ENCODE measurements around the gene MPPED1. TPM values are rescaled to one million over a fixed set of nuclear protein-coding genes. Genes with fewer than 3 reads are reported as not detected.

MPPED1 gene
- polyA plus RNA-seq, 5 donors: 0.25 to 0.46 (median 0.46) TPM

DNA sequence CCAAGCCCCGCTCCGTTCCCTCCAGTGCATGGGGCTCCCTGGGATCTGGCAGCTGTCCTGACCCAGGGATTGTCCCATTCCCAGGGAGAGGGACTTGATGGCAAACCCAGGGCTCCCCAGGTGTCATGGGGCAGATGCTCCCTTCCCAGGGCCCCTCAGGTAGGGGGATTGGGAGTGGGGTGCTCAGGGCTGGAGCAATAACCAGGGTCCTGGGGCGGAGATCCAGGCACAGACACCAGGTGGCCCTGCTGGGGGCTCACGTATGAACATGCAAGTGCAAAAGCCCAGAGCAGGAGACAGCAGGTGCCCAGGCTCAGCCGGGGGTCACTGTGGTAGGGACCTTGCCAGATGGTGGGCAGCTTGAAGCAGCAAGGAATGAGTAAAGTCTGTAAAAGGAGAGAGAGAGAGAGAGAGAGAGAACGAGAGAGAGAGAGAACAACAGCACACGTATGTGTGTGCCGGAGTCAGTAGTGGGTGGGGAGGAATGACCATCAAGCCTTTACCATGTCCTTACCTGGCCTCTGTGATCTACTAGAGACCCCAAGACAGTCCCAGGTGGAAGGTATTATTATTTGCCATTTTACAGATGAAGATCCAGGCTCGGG lies 19.3 kb upstream of the MPPED1 start:
- no peak for DNase-seq

DNA sequence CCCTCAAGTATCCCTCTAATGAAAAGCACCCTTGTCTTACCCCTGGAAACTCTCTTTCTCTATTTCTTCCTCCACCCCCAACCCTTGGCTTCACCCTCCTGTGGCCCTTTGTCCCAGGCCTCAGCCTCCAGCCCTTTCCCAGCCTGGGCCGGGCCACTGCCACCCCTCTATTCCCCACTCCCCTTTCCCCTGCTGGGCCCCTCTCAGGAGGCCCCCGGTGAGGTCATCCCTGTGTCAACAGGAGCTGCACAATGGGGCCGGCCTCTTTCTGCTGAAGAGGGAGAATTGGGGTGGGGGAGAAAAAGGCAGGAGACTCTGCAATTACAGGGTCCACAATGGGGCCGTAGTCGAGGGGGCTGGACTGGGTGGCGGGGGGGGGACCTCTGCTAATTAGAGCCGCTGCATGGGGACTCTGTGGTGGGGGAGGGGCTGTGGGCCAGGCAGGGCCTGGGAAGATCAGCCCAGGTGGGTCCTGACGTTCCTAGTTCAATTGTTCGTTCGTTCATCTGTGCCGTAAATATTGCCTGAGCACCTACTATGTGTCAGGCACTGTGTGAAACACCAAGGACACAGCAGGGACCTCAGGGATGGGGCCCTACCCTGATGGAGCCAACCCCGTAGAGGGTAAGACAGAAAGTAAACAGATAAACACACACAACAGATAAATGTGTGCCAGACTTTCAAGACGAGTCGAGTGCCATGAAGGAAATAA lies 18.5 kb upstream of the MPPED1 start:
- peak in 1 of 2 donors; percentile 23 for DNase-seq

DNA sequence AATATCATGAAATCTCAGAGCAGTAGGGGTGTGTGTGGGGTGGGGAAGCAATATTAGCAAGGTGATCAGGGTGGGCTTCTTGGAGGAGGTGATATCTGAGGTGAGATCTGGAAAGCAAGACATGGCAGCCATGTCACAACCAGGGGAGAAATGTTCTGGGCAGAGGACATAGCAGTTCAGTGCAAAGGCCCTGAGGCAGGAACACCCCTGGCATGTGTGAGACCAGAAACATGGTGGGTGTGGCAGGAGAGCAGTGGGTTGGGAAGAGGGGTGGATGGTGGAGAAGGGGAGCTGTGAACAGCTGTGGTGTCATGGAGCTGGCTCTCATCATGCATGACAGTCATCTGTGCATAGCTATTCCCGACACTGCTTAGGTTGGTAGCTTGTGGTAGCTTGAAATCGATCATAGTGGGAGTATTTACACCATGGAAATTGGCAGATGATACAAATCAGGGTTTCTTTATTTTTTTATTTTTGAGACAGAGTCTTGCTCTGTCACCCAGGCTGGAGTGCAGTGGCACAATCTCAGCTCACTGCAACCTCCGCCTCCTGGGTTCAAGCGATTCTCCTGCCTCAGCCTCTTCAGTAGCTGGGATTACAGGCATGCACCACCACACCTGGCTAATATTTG lies 17.9 kb upstream of the MPPED1 start:
- no peak for DNase-seq

DNA sequence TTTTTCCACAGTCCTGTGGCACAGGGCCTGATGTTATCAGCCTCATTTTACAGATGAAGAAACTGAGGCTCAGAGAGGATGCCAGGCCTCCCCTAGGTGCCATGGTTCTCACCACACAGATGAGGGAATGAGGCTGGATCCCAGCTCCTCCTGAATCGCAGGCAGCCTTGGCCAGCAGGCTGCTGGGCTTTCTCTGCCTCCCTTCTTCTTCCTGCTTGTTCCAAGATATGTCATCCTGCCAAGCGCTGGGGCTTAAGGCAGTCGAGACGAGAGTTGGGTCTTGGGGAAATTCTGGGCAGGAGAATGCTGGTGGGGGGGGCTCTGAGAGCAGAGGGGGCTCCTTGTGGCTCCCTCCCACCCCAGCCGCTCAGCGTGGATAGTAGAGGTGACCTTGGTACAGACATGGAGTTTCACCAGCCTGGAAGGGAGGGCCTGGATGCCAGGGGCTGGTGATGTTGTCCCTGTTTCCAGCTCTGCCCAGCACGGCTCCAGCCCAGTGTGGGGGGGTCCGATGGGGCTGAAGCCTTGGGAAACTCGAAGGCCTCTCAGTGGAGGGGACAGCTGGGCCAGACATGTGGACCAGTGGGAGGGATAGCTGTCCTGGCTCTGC lies 16.6 kb upstream of the MPPED1 start:
- no peak for DNase-seq

DNA sequence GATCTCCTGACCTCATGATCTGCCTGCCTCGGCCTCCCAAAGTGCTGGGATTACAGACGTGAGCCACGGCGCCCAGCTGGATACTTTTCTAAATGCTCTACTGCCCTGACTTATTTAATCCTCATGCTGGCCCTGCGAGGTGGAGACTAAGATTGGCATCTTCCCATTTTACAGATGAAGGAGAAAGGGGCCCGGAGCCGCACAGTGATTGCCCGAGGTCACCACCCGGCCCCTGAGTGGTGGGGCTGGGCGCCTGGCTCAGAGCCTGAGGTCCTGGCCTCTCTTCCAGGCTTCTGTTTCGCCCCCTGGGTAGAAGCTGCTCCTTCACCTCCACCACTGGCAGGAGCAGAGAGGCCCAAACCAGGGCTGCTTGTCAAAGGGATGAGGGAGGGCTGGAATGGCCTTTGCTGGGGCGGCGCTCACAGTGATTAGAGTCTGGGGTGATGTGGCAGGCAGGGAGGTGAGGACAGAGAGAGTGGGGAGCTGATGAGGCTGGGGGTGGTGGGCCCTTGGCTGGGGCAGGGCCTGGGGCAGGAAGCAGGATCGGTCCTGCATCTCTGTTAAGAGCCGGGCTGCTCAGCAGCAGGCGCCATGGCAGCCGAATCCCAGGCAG lies 15.4 kb upstream of the MPPED1 start:
- DNase-seq: no peak

DNA sequence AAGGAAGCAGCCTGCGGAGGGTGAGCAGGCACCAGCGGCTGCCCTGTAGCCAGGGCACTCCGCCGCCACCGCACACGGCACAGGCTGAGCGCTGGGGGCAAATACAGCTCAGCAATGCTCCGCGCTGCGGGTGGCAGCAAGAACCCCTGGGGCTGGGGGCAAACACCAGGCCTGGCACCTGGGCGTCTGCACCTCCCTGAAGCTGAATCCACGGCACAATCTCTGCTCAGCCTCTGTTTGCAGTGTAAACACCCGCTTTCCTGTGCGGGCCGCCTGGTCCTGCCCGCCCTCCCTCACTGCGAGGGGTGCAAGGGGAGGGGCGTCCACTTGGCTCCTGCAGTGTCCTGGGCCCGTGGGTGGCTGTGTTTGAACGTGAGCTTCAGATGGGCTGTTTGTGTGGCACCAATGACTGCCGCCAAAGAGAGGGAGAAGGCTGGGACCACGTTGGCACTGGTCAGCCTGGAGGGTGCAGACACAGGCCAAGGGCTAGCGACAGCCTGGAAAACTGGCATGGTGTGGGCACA lies 14.8 kb upstream of the MPPED1 start:
- DNase-seq: no peak

DNA sequence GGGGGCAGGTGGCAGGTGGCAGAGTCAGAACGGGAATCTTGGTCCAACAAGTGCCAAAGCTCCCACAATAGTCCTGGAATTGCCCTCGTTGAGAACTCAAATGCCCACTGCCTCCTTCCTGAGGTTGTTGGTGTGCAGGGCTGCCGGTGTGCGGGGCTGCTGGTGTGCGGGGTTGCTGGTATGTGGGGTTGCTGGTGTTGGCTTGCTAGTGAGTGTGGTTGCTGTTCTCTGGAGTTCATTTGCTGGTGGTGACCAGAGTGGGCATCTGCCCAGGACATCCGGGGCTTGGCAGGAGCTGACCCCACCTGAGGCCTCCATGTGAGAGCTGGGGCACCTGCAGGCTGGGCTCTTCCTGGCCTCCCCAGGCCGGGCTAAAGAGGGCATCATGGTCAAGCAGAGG lies 14.0 kb upstream of the MPPED1 start:
- no peak for DNase-seq

DNA sequence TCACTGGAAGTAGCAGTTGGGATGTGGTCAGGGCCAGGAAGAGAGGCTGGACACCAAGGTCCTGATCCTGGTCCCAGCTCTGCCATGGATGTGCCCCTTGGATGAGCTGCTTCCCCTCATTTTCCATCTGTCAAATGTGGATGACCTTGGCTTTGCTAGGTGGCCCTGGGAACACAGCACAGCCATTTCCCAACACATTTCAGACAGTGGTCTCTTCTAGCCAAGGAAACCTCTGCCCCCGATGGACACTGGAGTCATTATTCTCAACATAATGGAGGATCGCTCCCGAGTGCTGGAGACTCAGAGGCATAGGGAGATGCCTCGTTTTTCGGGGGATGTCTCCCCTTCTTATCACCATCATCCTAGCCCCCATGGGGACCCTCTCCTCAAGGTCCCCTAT lies 13.6 kb upstream of the MPPED1 start:
- no peak for DNase-seq

DNA sequence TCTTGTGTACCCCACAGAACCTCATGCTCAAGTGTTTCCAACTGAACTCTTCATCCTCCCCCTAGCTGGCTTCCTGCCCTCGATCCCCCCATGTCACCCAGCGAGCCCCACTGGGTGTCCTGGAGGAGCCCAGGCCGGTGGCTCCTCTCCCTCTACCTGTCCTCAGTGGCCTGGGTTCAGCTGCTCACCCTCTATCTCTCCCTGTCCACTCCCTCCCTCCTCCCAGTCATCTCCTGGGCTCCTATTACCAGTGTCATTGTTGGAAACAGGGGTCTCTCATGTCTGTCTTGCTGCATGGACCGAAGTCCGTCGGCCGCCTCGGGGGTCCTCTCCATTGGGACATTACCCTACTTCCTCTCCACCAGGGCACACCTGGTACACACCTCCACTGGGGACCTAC lies 12.9 kb upstream of the MPPED1 start:
- DNase-seq: no peak

DNA sequence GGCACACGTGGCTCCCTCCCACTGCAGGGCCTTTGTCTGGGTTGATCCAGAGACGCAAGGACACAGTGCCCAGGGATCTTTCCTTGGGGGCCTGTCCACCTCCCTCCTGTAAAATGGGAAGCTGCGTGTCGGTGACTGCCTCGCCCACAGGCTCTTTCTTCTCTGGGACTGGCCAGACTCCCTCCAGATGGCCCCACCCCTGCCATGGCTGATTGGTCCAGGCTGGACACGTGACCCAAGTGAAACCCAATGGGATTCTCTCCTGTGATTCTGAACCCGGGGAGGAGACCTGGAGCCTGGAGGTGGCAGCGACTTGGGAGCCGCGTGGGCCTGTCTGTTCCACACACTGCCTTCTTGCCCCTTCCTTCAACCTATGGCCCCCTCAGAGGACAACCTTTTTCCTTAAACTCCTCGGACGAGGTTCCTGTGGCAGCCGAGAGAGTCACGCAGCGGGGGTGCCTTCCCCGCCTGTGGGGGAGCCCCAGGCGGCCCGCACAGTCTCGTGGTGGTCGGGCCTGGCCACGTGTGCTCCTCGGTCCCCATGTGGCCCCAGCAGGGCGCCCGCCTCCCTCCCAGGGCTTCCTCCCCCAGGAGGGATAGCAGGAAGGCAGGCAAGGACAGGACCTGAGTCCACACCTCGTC lies 12.4 kb upstream of the MPPED1 start:
- DNase-seq: no peak

DNA sequence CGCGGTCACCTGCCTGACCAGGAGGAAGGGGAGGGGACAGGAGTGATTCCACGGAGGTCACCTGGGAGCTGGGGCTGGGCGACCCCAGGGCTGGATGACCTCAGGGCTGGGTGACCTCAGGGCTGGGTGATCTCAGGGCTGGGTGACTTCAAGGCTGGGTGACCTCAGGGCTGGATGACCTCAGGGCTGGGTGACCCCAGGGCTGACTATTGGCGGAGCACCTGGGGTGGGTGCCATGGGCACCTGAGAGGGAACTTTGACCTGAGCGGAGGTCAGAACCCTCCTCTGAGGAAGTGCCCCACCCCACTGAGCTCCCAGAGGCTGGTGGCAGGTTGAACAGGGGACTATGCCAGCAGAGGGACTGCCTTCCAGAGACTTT lies 11.8 kb upstream of the MPPED1 start:
- no peak for DNase-seq

DNA sequence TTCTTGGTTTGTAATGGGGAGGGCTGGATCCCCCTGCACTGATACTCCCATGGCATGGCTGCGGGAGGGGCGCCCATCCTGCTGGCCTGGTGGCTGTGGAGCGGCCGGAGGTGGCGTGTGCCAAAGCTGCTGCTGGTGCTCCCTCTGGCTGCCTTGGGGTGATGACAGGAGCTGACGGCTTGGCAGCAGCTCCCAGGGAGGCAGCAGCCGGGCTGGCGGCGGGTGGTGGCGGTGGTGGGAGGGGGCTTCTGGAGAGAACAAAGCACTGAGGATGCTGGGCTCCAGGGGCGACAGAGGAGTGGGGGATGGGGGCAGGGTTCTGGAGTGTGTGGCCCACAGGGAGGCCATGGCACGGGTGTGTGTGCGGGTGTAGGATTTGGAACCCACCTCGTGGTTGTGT lies 11.4 kb upstream of the MPPED1 start:
- DNase-seq: no peak

DNA sequence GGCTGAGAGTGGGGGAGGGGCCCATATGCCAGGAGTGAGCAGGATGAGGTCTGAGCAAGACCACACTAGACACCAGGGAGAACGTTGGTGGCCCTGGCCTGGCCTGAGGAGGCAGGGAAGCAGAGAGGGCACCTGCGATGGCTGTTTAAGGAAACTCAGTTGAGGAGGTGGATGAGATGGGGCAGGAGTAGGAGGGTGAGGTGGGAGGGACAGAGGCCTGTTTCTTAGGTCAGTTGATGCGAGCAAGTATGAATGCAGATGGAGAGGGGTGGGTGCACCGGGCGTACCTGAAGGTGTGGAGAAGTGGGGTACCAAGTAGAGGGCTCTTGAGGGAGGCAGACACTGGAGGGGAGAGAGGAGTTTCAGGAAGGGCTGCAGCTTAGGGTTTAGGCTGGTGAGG lies 10.6 kb upstream of the MPPED1 start:
- no peak for DNase-seq

DNA sequence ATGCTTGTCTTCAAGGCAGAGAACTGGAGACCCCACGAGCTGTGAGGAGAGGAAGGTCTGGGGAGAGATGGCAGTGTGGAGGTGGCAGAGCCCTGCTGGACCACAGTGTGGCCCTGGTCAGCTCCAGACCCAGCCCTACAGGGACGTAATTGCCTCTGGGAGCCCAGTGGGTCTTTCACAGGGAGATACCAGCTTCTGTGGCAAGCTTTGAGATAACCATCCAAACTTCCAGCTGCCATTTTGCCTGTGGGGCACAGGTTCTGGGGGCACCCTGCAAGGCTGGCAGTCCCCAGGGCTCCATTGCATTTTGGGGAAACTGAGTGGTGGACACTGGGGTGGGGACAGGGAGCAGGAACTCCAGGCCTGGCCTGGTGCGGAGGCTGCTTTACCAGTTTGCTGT lies 10.2 kb upstream of the MPPED1 start:
- no peak for DNase-seq

DNA sequence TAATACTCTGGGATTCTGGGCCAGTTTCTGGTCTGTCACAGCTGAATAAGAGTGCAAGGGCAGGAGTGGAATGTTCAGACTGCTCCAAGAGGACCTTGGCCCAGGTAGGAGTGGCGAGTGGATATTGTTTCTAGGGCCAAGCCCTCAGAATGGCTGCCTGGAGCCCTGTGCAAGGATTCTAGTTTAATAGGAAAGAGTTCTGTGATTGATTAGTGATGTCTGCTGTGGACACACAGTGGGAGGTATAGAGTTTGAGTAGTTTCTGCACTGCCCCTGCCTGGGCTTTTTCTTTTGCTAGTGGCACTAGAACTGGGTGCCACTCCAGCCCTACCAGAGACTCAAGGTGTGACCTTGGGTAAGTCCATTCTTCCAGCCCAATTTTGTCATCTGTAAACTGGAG lies 9.7 kb upstream of the MPPED1 start:
- DNase-seq: no peak

DNA sequence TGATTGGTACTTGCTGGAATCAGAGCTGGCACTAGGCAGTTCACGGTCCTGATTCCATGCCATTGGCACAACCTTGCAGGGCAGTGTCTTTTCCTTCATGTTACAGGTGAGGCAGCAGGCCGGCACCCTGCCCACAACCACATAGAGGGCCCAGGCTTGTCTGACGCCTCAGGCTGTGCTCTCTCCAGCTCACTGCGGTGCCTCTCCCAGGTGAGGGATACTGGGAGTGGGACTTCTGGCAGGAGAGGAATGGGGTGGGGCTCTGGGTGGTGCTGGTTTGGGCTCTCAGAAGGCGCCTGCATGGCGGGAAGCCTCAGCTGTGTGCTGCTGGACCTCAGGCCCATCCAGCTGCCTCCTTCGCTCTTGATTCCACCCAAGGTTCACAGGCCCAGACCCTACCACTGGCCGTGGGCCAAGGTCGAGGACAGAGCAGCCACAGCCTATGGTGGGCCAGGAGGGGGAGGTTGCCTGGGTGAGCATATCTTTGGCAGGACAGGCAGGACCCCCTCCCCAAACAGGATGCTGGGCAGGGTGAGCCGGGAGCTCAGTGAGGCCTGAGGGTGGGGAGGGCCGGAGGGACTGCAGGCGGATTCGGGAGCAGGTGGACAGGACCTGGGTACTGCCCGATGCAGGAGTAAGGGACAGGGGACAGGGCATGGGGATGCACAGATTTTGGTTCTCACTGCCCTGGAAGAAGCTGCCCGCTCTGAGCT lies 7.0 kb upstream of the MPPED1 start:
- DNase-seq: no peak

DNA sequence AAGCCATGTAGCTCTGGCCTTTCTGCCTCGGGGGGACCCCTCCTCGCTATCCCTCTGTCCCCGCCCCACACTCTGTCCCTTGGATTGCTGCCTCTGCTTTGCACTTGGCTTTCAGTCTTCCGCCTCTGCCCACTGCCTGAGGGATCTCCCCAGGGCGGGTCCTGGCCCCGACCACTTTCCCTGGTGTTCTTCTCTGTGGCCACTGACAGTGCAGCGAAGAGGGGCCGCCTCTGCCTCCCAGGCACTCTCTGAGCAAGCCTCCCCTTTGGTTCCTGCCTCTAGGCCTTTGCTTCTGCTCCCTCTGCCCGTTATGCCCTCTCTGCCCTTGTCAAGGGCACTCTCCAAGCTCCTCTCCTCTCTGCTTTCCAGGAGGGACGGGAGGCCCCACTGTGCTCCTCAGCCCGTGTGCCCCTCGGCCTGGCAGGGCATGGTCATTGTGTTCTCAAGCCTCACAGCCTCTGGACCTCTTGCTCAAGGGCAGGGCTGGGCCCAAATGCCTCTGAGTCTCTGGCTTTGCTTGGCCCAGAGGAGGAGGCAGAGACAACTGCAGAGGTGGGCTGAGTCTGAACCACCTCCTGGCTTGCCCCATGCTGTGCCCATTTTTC lies 5.5 kb upstream of the MPPED1 start:
- DNase-seq: no peak

DNA sequence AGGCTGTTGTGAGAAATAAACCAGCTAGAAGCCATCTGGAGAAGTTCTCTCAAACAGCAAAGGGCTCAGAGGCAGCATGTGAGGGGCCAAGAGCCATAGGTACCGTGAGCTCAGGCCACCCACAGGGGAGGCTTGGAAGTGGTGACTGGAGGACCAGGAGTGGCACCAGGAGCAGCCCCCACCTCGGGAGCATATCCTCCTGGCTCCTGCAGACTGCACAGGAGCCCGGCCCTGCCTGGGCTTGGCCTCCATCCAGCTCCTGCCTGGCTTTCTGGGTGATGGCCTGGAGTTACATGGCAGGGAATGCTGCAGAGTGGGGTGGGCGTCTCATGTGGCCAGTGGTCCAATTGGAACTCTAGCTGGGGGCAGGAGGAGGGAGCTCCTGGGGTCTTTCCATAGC lies 4.2 kb upstream of the MPPED1 start:
- DNase-seq: no peak

DNA sequence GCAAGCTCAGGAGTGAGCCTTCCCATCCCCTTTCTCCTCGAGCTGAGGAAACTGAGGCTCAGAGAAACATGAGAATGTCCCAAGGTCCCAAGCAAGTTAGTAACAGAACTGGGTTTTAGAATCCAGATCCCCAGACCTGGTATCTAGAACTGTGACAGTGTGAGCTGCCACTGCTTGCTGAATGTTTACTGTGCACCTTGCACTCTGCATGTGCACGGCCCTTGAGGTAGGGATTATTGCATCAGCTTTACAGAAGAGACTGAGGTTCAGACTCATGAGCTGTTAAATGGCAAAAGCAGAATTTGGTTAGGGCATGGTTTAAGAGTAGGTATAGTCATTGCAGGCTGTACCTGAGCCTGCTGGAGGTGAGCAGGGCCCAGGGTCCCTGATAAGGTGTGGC lies 3.8 kb upstream of the MPPED1 start:
- DNase-seq: no peak

DNA sequence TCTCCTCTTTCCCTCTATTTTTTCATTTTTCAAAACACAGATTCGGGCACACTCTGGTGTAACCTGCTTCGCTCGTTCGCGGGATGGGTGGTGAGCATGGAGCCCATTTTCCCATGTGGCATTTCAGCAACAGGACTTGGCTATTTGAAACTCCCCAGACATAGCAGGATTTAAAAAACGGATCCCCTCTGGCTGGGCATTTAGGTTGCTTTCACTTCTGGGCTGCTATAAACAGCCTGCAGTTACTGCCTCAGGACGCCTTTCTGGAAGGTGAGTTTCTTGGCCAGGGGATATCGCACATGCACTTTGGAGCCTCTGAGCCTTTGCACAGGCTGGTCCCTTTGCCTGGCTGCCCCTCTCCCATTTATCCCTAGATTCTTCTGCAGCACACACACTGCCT lies 2.8 kb upstream of the MPPED1 start:
- no peak for DNase-seq

DNA sequence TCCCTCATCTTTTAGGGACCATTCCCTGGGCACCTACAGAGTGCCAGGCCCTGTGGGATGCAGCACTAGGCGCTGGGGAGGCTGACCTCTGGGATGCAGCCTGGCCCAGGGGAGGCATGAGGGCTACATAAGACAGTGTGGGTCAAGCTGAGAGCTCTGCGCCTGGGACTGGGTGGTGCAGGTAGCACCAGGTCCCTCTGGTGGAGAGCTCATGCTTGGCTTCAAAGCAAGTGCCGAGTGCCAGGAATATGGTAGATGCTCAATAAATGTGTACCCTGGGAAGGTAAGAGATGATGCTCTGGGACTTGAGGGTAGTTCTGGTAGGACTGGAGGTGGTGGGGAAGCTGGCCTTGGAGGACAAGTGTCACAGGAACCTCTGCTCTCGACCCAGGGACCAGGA lies 2.0 kb upstream of the MPPED1 start:
- no peak for DNase-seq

All from right lung (tissue), 5 donors.